ENCODE measurements around the gene FZR1.

- TF ChIP-seq CTCF (IDR thresholded peaks at IDR 0.05) (no peak), EP300 (IDR thresholded peaks at IDR 0.05) (no peak), POLR2A (IDR thresholded peaks at IDR 0.05) (no peak)
Observed at GRCh38 chr19:3462991-3463713, 43.0 kb upstream of the FZR1 start.
